ENCODE results near the gene ZFC3H1.
"Not testable (repeated sequence)": the region's sequence is repeated elsewhere in the genome, so short reads cannot be mapped to it uniquely, and the experiment has no call there.

Gene ZFC3H1

GRCh38 chr12:71581206-71581605, 82.4 kb downstream of the ZFC3H1 start (continued):
- TF ChIP-seq, protein P1, sequence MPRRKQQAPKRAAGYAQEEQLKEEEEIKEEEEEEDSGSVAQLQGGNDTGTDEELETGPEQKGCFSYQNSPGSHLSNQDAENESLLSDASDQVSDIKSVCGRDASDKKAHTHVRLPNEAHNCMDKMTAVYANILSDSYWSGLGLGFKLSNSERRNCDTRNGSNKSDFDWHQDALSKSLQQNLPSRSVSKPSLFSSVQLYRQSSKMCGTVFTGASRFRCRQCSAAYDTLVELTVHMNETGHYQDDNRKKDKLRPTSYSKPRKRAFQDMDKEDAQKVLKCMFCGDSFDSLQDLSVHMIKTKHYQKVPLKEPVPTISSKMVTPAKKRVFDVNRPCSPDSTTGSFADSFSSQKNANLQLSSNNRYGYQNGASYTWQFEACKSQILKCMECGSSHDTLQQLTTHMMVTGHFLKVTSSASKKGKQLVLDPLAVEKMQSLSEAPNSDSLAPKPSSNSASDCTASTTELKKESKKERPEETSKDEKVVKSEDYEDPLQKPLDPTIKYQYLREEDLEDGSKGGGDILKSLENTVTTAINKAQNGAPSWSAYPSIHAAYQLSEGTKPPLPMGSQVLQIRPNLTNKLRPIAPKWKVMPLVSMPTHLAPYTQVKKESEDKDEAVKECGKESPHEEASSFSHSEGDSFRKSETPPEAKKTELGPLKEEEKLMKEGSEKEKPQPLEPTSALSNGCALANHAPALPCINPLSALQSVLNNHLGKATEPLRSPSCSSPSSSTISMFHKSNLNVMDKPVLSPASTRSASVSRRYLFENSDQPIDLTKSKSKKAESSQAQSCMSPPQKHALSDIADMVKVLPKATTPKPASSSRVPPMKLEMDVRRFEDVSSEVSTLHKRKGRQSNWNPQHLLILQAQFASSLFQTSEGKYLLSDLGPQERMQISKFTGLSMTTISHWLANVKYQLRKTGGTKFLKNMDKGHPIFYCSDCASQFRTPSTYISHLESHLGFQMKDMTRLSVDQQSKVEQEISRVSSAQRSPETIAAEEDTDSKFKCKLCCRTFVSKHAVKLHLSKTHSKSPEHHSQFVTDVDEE (CRISPR knock-in tag; IDR thresholded peaks at IDR 0.05) = no peak
- TF ChIP-seq TCF4 (CRISPR knock-in tag; IDR thresholded peaks at IDR 0.05; ENCODE audit: borderline replicate concordance) (no peak), BACH2 (CRISPR knock-in tag; IDR thresholded peaks at IDR 0.05; ENCODE audit: borderline replicate concordance) (no peak)

GRCh38 chr12:71578694-71579258, 84.9 kb downstream of the ZFC3H1 start:
- TF ChIP-seq PATZ1 (CRISPR knock-in tag; IDR thresholded peaks at IDR 0.05; ENCODE audit: borderline replicate concordance) (no peak), OSR1 (CRISPR knock-in tag; IDR thresholded peaks at IDR 0.05) (no peak), TOX (CRISPR knock-in tag; IDR thresholded peaks at IDR 0.05; ENCODE audit: borderline replicate concordance) (peak; percentile 72), ZC3H10 (CRISPR knock-in tag; IDR thresholded peaks at IDR 0.05) (0 out of 2 replicates have a peak, but pooled peaks have one; percentile 57), ISL1 (CRISPR knock-in tag; IDR thresholded peaks at IDR 0.05) (peak; percentile 74), PPARA (CRISPR knock-in tag; IDR thresholded peaks at IDR 0.05; ENCODE audit: borderline replicate concordance) (no peak), SNAI2 (CRISPR knock-in tag; IDR thresholded peaks at IDR 0.05) (peak; percentile 53; the same call in 1 of the 2 replicates), ZNF565 (CRISPR knock-in tag; conservative IDR thresholded peaks at IDR 0.05; ENCODE audit: low read depth) (no peak), TCF4 (CRISPR knock-in tag; IDR thresholded peaks at IDR 0.05; ENCODE audit: borderline replicate concordance) (peak; percentile 81; the same call in 1 of the 2 replicates), ZNF70 (CRISPR knock-in tag; IDR thresholded peaks at IDR 0.05) (no peak)
- TF ChIP-seq, protein P1 (CRISPR knock-in tag; IDR thresholded peaks at IDR 0.05) = 0 out of 2 replicates have a peak, but pooled peaks have one; percentile 26
- ATAC-seq = peak; percentile 76

GRCh38 chr12:71576496-71576895, 87.2 kb downstream of the ZFC3H1 start:
- ATAC-seq = no peak
- TF ChIP-seq OSR1 (CRISPR knock-in tag; IDR thresholded peaks at IDR 0.05) (no peak), ESRRG (CRISPR knock-in tag; IDR thresholded peaks at IDR 0.05) (no peak), ARNTL (CRISPR knock-in tag; IDR thresholded peaks at IDR 0.05; ENCODE audit: borderline replicate concordance, low read depth) (no peak), SNAI2 (CRISPR knock-in tag; IDR thresholded peaks at IDR 0.05) (no peak), ZNF565 (CRISPR knock-in tag; conservative IDR thresholded peaks at IDR 0.05; ENCODE audit: low read depth) (no peak), PPARA (CRISPR knock-in tag; IDR thresholded peaks at IDR 0.05; ENCODE audit: borderline replicate concordance) (no peak), BACH2 (CRISPR knock-in tag; IDR thresholded peaks at IDR 0.05; ENCODE audit: borderline replicate concordance) (no peak), ZNF70 (CRISPR knock-in tag; IDR thresholded peaks at IDR 0.05) (no peak)
- TF ChIP-seq, protein P2, sequence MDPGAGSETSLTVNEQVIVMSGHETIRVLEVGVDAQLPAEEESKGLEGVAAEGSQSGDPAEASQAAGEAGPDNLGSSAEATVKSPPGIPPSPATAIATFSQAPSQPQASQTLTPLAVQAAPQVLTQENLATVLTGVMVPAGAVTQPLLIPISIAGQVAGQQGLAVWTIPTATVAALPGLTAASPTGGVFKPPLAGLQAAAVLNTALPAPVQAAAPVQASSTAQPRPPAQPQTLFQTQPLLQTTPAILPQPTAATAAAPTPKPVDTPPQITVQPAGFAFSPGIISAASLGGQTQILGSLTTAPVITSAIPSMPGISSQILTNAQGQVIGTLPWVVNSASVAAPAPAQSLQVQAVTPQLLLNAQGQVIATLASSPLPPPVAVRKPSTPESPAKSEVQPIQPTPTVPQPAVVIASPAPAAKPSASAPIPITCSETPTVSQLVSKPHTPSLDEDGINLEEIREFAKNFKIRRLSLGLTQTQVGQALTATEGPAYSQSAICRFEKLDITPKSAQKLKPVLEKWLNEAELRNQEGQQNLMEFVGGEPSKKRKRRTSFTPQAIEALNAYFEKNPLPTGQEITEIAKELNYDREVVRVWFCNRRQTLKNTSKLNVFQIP (CRISPR knock-in tag; IDR thresholded peaks at IDR 0.05; ENCODE audit: borderline replicate concordance, low read depth) = no peak

DNA sequence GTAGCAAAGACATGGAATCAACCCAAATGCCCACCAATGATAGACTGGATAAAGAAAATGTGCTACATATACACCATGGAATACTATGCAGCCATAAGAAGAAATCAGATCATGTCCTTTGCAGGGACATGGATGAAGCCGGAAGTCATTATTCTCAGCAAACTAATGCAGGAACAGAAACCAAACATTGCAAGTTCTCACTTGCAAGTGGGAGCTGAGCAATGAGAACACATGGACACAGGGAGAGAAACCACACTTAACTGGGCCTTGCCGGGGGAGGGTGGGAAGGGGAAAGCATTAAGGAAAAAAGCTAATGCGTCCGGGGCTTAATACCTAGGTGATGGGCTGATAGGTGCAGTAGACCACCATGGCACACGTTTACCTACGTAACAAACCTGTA, 93.8 kb downstream of the ZFC3H1 start:
- not testable (repeated sequence) for ATAC-seq

DNA sequence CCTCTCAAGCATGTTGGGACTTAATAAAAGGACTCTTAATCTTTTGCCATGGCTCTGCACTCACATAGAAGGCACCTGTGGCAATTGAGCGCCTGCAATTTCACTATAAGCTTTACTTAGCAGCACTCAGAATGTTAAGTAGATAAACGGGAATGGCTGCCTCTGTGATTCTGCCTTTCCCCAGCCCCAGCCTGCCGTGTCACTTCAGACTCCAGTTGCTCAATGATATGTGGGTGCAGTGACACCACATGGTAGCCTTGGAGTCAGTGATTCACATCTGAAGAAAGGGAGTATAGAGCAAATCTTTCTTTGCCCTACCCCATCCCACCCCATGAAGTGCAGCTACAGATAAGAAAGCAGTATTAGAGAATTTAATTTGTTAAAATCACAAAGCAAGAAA, 96.1 kb downstream of the ZFC3H1 start:
- ATAC-seq = no peak
- no peak for TF ChIP-seq ESRRG (CRISPR knock-in tag; IDR thresholded peaks at IDR 0.05)
- TF ChIP-seq ZNF8 (CRISPR knock-in tag; IDR thresholded peaks at IDR 0.05) = no peak
- no peak for TF ChIP-seq ARNTL (CRISPR knock-in tag; IDR thresholded peaks at IDR 0.05; ENCODE audit: borderline replicate concordance, low read depth)
- no peak for TF ChIP-seq GLIS3 (CRISPR knock-in tag; IDR thresholded peaks at IDR 0.05)
- TF ChIP-seq ZNF70 (CRISPR knock-in tag; IDR thresholded peaks at IDR 0.05) = no peak
- TF ChIP-seq RARB (CRISPR knock-in tag; IDR thresholded peaks at IDR 0.05) = no peak
- TF ChIP-seq CSDC2 (CRISPR knock-in tag; IDR thresholded peaks at IDR 0.05) = no peak
- TF ChIP-seq, protein P1 (CRISPR knock-in tag; IDR thresholded peaks at IDR 0.05) = no peak

All from SK-N-SH treated with all-trans-retinoic acid at 6 μM for 48 hours (cell line).